H9 (cell line): ENCODE data around the gene BRWD1. TPM values are rescaled to one million over a fixed set of nuclear protein-coding genes. Genes with fewer than 3 reads are reported as not detected.

ENCODE experiments used
- DNase-seq: peaks from one replicate; pipeline ENCODE4 v3.0.0-alpha.2; 2017
- H2AFZ ChIP-seq: one replicate; pipeline ENCODE4 v1.6.1; 2013; ENCODE audit warnings: mild to moderate bottlenecking, low read length, control low read depth, moderate library complexity
- H2AK5ac ChIP-seq: 2 replicates; pipeline ENCODE4 v1.6.1; 2013; ENCODE audit warnings: low read length, control low read depth, mixed read lengths; ENCODE audit not compliant: insufficient read length
- H2BK120ac ChIP-seq: one replicate; pipeline ENCODE4 v1.6.1; 2013; ENCODE audit warnings: low read depth, mild to moderate bottlenecking, low read length, control low read depth, inconsistent platforms; ENCODE audit not compliant: poor library complexity, severe bottlenecking
- H2BK12ac ChIP-seq: 2 replicates; pipeline ENCODE4 v1.6.1; 2013; ENCODE audit warnings: low read length, control low read depth, mixed read lengths, low read depth; ENCODE audit not compliant: insufficient read length
- H2BK15ac ChIP-seq: 2 replicates; pipeline ENCODE4 v1.6.1; 2013; ENCODE audit warnings: low read depth, low read length, control low read depth
- H2BK20ac ChIP-seq: one replicate; pipeline ENCODE4 v1.6.1; 2013; ENCODE audit warnings: low read depth, mild to moderate bottlenecking, low read length, control low read depth, inconsistent platforms; ENCODE audit not compliant: poor library complexity, severe bottlenecking
- H2BK5ac ChIP-seq: 2 replicates; pipeline ENCODE4 v1.6.1; 2013; ENCODE audit warnings: low read length, control low read depth, mixed read lengths; ENCODE audit not compliant: insufficient read length
- H3K14ac ChIP-seq: 2 replicates; pipeline ENCODE4 v1.6.1; 2013; ENCODE audit warnings: low read length, control low read depth; ENCODE audit not compliant: insufficient read depth
- H3K18ac ChIP-seq: 2 replicates; pipeline ENCODE4 v1.6.1; 2013; ENCODE audit warnings: low read depth, mild to moderate bottlenecking, mixed read lengths, low read length, control low read depth; ENCODE audit not compliant: insufficient read length
- H3K23ac ChIP-seq: 2 replicates; pipeline ENCODE4 v1.6.1; 2013; ENCODE audit warnings: low read length, control low read depth, mixed read lengths, low read depth; ENCODE audit not compliant: insufficient read length
- H3K23me2 ChIP-seq: 2 replicates; pipeline ENCODE4 v1.6.1; 2013; ENCODE audit warnings: low read depth, mild to moderate bottlenecking, mixed read lengths, low read length, control low read depth; ENCODE audit not compliant: insufficient read length, poor library complexity, severe bottlenecking
- H3K27ac ChIP-seq: 2 replicates; pipeline ENCODE4 v1.5.1; 2013; ENCODE audit warnings: low read length, control low read depth, mixed read lengths, low read depth; ENCODE audit not compliant: insufficient read length
- H3K27me3 ChIP-seq: 2 replicates; pipeline ENCODE4 v1.6.1; 2013; ENCODE audit warnings: low read length, control low read depth, inconsistent platforms; ENCODE audit not compliant: insufficient read depth
- H3K4ac ChIP-seq: 2 replicates; pipeline ENCODE4 v1.6.1; 2013; ENCODE audit warnings: low read depth, mild to moderate bottlenecking, control low read depth, inconsistent platforms, low read length, moderate library complexity
- H3K4me1 ChIP-seq: 2 replicates; pipeline ENCODE4 v1.6.1; 2013; ENCODE audit warnings: low read length, control low read depth, inconsistent platforms; ENCODE audit not compliant: insufficient read depth
- H3K4me2 ChIP-seq: 2 replicates; pipeline ENCODE4 v1.6.1; 2013; ENCODE audit warnings: low read length, control low read depth, mixed read lengths; ENCODE audit not compliant: insufficient read length, insufficient read depth
- H3K56ac ChIP-seq: 2 replicates; pipeline ENCODE4 v1.6.1; 2013; ENCODE audit warnings: low read depth, mild to moderate bottlenecking, mixed read lengths, low read length, control low read depth; ENCODE audit not compliant: insufficient read length
- H3K79me1 ChIP-seq: 2 replicates; pipeline ENCODE4 v1.6.1; 2013; ENCODE audit warnings: low read depth, mild to moderate bottlenecking, moderate library complexity, low read length, control low read depth, inconsistent platforms; ENCODE audit not compliant: insufficient read depth, poor library complexity, severe bottlenecking
- H3K79me2 ChIP-seq: 2 replicates; pipeline ENCODE4 v1.6.1; 2013; ENCODE audit warnings: low read length, control low read depth, inconsistent platforms; ENCODE audit not compliant: insufficient read depth
- H3K9ac ChIP-seq: 2 replicates; pipeline ENCODE4 v1.6.1; 2013; ENCODE audit warnings: low read length, control low read depth, mixed read lengths; ENCODE audit not compliant: insufficient read length; ENCODE audit errors: extremely low read depth
- H3K9me3 ChIP-seq: one replicate; pipeline ENCODE4 v1.6.1; 2013; ENCODE audit warnings: low read depth, low read length, inconsistent platforms; ENCODE audit not compliant: control insufficient read depth
- H3T11ph ChIP-seq: one replicate; pipeline ENCODE4 v1.6.1; 2013; ENCODE audit warnings: mild to moderate bottlenecking, low read length, control low read depth, inconsistent platforms
- H4K20me1 ChIP-seq: one replicate; pipeline ENCODE4 v1.6.1; 2013; ENCODE audit not compliant: control insufficient read depth, insufficient read length, insufficient read depth
- H4K5ac ChIP-seq: 2 replicates; pipeline ENCODE4 v1.6.1; 2013; ENCODE audit warnings: low read depth, mild to moderate bottlenecking, mixed read lengths, low read length, control low read depth; ENCODE audit not compliant: insufficient read length
- H4K8ac ChIP-seq: replicated peaks from 2 replicates; pipeline ENCODE4 v1.6.1; 2013; ENCODE audit warnings: low read length, control low read depth, mixed read lengths, low read depth; ENCODE audit not compliant: insufficient read length
- H4K91ac ChIP-seq: 2 replicates; pipeline ENCODE4 v1.6.1; 2013; ENCODE audit warnings: low read depth, mild to moderate bottlenecking, moderate library complexity, mixed read lengths, low read length, control low read depth; ENCODE audit not compliant: insufficient read length
- H3K27ac Mint-ChIP-seq, 3 experiments: 2 replicates in 2 of 3; 3 replicates in 1 of 3; pipeline ENCODE4 v1.8.0; 2020 to 2021; ENCODE audit warnings: mixed read lengths in 3 of 3, mild to moderate bottlenecking in 1 of 3, moderate library complexity in 1 of 3
- H3K27me3 Mint-ChIP-seq: 2 replicates; pipeline ENCODE4 v1.8.0; 2021; ENCODE audit warnings: low read depth, mild to moderate bottlenecking, moderate library complexity, mixed read lengths
- H3K36me3 Mint-ChIP-seq, 3 experiments: 2 replicates in 2 of 3; 3 replicates in 1 of 3; pipeline ENCODE4 v1.8.0; 2020 to 2021; ENCODE audit warnings: low read depth in 3 of 3, mixed read lengths in 3 of 3; ENCODE audit not compliant: insufficient read depth in 1 of 3
- H3K4me1 Mint-ChIP-seq, 2 experiments: 2 replicates each; pipeline ENCODE4 v1.8.0; 2020; ENCODE audit warnings: mixed read lengths in 2 of 2
- H3K4me3 Mint-ChIP-seq, 2 experiments: 2 replicates in 1 of 2; 3 replicates in 1 of 2; pipeline ENCODE4 v1.8.0; 2020 to 2021; ENCODE audit warnings: mild to moderate bottlenecking in 2 of 2, mixed read lengths in 2 of 2, moderate library complexity in 1 of 2
- H3K9me3 Mint-ChIP-seq, 2 experiments: 2 replicates in 1 of 2; 3 replicates in 1 of 2; pipeline ENCODE4 v1.8.0; 2020; ENCODE audit warnings: mild to moderate bottlenecking in 2 of 2, mixed read lengths in 2 of 2, moderate library complexity in 1 of 2
- CTCF ChIP-seq: fragments of 200-600 bp; sonication (generic); conservative IDR thresholded peaks from 3 replicates; pipeline ENCODE4 v1.8.0; 2021; ENCODE audit warnings: antibody characterized with exemption, mild to moderate bottlenecking
- WGBS: extraction: QIAGEN DNeasy Blood & Tissue Kit; methylation state at CpG from one replicate; pipeline ENCODE4 v1.1.7; 2013; ENCODE audit warnings: missing lambda C conversion rate, low lambda C conversion rate, mixed read lengths; ENCODE audit not compliant: insufficient read length; ENCODE audit errors: extremely low coverage; 5-methylcytosine and 5-hydroxymethylcytosine counted together
- total RNA-seq: library from RNA; stranded (reverse); gene quantifications from 2 replicates; pipeline ENCODE4 v1.2.1, GENCODE V29; 2021

Gene BRWD1
- total RNA-seq, 1 experiment from 2014 or later = 48.4 TPM

DNA sequence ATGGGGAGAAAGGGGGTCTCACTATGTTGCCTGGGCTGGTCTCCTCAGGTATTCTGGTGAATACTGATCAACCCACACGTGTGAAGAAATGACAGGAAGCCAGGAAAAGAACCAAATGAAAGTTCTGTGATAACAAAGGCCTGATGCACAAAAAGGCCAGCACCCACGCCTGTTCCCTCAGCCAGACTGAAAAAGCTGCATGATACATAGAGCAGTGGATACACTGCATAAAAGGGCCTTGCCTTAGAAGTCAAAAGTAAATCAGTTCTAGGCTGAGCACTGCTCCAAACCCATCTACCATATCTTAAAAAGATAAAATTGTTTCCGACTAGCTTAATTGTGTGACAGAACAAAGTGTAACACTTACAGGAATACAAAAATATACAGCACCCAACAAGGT, 93.3 kb downstream of the BRWD1 start:
- H4K8ac ChIP-seq = no peak overlapping the region
- no peak overlapping the region for H3T11ph ChIP-seq
- Mint-ChIP-seq H3K4me1 (no peaks in the 10 kb centered on the region), H3K4me3 (no peak overlapping the region), H3K9me3 (no peaks in the 10 kb centered on the region), H3K27me3 (no peaks in the 10 kb centered on the region), H3K36me3 (peaks cover 13 to 64% (median 56%) of the 10 kb centered on the region in 3 experiments; a peak in 6 of 7 replicates), H3K27ac (0 out of 7 replicates have a peak overlapping the region, but pooled peaks of 1 of the 3 experiments have one; percentile 23)
- H2AFZ ChIP-seq = no peak overlapping the region
- H3K79me2 ChIP-seq = no peaks in the 10 kb centered on the region
- H2AK5ac ChIP-seq = no peak overlapping the region
- H2BK20ac ChIP-seq = no peak overlapping the region
- TF ChIP-seq CTCF = no peak
- no CpG with 5 or more reads among the region's 3 CpGs for WGBS
- H3K14ac ChIP-seq = no peak overlapping the region
- no peak overlapping the region for H3K27ac ChIP-seq
- H3K56ac ChIP-seq = no peak overlapping the region
- H3K9me3 ChIP-seq = no peaks in the 10 kb centered on the region
- H2BK5ac ChIP-seq = no peak overlapping the region
- H2BK15ac ChIP-seq = no peak overlapping the region
- no peak overlapping the region for H4K91ac ChIP-seq
- H3K23me2 ChIP-seq = no peaks in the 10 kb centered on the region
- no peaks in the 10 kb centered on the region for H3K4me1 ChIP-seq
- H3K79me1 ChIP-seq = no peaks in the 10 kb centered on the region
- H3K4ac ChIP-seq = no peak overlapping the region
- H2BK12ac ChIP-seq = no peak overlapping the region
- H3K4me2 ChIP-seq = no peak overlapping the region
- no peaks in the 10 kb centered on the region for H3K27me3 ChIP-seq
- no peak for DNase-seq
- H3K23ac ChIP-seq = no peak overlapping the region
- no peak overlapping the region for H3K18ac ChIP-seq
- no peak overlapping the region for H4K5ac ChIP-seq
- no peaks in the 10 kb centered on the region for H4K20me1 ChIP-seq
- H2BK120ac ChIP-seq = no peak overlapping the region
- H3K9ac ChIP-seq = no peak overlapping the region
